ENCODE results near the gene OR2B3.
A peak's percentile ranks its signal among the peaks of the same experiment; 100 is the strongest.
"Not testable (repeated sequence)": the region's sequence is repeated elsewhere in the genome, so short reads cannot be mapped to it uniquely, and the experiment has no call there.

OR2B3 gene, protein sequence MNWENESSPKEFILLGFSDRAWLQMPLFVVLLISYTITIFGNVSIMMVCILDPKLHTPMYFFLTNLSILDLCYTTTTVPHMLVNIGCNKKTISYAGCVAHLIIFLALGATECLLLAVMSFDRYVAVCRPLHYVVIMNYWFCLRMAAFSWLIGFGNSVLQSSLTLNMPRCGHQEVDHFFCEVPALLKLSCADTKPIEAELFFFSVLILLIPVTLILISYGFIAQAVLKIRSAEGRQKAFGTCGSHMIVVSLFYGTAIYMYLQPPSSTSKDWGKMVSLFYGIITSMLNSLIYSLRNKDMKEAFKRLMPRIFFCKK

DNA sequence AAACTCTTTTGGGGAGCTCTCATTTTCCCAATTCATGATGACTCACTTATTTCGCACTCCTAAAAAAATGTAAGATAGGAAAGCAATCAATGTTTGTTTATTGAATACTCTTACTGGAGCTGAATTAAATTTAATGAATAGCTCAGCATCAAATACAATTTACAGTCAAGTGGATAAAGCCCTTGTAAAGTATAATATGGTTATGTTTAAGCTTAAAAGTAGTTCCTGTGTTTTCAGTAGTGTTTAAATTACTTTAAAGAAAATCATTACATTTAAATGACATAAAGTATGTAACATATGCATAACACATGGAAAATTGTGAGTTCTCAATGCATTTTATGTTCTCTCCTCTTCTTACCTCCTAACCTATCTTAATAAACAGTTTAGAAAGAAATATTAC is at the start of gene OR2B3:
Gene OR2B3, minus strand, starts transcription at position 101 of the 400 bp plus-strand sequence. Its CDS starts 65 bp downstream, at position 36.
- DNase-seq: no peak

DNA sequence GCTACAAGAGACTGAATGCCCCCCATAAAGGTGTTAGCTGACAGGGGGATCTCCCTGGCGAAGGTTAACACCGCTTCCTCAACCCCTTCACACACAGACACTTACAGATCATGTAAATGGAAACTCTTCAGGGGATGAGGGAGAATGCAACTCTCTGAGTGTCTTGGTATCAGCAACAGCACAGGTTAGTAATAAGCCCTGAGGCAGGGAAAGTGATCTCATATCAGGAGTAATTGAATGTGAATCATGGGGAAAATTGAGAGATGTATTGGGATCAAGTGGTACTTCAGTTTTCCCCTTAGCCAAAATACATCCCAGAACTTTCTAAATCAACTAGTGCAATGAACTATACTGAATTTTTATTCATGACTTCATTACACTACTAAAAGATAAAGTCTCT is 44.6 kb upstream of the OR2B3 start:
- no peak for DNase-seq

DNA sequence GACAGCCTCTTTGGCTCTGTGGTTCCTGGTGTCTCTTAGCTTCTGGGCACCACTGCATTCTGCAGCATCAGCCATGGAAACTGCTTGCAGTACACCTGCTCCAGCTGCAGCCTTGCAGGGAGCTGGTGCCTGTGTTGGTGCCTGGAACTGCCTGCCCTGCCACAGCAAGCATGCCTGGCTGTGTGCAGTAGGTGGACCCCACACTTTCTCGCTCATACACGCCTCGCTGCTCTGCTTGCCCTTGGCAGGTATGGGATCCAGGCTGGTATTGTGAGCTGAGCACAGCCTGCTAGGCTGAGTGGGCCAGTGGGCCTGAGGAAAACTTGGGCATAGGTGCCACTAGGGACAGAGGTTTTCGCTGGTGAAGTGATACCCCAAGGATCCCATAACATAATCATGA is 43.5 kb upstream of the OR2B3 start:
- no peak for DNase-seq

DNA sequence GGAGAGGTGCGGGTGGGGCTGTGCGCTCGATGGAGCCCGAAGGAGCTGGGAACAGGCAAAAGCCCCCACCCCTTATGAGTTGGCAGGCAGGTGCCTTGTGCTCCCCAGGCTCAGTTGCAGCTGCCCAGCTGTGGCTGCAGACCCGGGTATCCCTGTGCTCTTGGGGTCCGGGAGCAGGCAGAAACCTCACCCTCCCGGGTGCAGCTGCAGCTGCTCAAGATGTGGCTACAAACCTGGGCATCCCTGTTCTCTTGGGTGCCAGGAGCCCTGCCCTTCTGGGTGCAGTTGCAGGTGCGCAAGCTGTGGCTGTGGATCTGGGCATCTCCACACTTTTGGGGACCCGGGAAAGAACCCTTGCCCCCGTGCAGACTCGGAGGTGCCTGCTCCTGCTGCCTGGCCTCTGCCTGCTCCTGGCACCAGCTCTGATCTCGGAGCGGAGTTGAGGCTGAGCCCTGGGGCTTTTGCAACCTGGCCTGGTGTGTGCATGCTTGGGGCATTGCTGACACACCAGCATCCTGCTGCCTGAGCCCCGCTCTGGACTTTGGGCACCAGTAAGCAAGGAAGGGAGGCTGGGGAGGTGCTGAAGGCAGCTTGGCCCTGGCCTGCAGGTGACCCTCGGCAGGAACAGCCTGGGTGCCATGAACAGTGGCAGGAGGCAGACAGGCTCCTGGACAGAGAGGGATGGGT is 42.4 kb upstream of the OR2B3 start:
- no peak for DNase-seq

DNA sequence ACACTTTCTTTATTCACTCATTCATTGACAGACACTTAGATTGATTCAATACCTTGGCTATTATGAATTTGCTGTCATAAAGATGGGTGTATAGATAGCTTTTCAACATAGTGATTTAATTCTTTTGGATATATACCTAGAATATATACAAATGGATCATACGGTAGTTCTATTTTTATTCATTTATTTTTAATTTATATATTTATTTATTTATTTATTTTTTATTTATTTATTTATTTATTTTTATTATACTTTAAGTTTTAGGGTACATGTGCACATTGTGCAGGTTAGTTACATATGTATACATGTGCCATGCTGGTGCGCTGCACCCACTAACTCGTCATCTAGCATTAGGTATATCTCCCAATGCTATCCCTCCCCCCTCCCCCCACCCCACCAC is 27.9 kb upstream of the OR2B3 start:
- not testable (repeated sequence) for DNase-seq

DNA sequence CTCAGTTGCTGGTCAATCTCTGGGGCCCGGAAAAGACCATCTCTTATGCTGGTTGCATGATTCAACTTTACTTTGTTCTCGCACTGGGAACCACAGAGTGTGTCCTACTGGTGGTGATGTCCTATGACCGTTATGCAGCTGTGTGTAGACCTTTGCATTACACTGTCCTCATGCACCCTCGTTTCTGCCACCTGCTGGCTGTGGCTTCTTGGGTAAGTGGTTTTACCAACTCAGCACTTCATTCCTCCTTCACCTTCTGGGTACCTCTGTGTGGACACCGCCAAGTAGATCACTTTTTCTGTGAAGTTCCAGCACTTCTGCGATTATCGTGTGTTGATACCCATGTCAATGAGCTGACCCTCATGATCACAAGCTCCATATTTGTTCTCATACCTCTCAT is 25.0 kb upstream of the OR2B3 start:
- DNase-seq: no peak

DNA sequence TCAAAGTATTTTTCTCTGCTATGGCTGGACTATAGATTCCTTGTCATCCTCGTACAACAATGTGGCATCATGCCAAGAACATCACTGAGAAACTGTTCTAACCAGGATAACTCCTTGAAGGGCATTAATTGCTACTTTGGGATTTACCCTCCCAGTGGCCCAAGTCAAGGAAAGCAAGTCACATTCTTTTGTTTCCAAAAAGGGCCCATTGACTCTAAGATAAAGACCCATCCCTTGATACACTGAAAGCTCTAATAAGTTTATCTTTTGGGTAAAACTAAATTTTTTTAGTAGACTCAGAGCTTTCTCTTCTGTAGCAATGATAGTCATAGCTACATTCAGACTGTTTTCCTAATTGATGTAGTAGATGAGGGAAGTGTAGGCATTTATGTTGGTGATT is 20.6 kb upstream of the OR2B3 start, which contains the start of gene OR2J3:
Gene OR2J3, plus strand, starts transcription at position 301 of the 400 bp plus-strand sequence. CDS start 3,833 bp downstream, outside the sequence.
- no peak for DNase-seq

DNA sequence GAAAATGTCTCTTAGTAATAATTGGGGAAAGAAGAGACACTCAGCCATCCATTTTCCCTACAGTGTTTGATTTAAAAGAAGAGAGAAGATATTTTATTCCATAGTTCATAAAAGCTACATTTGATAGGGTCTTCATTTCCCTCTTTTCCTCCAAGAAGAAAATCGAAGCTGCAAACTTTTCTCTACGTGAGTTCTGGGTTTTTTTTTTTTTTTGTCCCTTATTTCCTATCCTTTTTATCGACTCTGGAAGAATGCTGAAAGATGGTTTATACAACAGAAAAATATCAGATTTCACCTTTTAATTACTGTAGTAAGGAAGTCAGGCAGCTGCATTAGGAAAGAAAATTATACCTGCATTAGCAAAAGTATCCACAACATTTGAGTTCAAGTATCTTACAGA is 12.1 kb upstream of the OR2B3 start, which contains the start of gene OR2J1:
Gene OR2J1, plus strand, starts transcription at position 301 of the 400 bp plus-strand sequence. CDS start 1,453 bp downstream, outside the sequence.
- no peak for DNase-seq

DNA sequence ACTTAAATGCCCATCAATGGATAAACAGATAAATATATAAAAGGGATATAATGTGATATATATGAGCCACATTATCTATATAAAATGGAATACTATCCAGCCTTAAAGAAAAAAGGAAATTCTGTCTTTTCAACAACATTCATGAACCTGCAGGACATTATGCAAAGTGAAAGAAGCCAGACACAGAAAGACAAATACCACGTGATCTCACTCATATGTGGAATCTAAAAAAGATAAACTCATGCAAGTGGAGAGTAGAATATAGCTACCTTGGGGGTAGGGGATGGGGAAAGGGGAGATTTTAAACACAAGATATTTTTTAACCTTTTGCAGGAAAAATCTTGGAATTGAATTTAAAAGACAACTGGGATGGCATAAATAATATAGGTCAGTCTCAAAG is 10.7 kb upstream of the OR2B3 start:
- DNase-seq: no peak

DNA sequence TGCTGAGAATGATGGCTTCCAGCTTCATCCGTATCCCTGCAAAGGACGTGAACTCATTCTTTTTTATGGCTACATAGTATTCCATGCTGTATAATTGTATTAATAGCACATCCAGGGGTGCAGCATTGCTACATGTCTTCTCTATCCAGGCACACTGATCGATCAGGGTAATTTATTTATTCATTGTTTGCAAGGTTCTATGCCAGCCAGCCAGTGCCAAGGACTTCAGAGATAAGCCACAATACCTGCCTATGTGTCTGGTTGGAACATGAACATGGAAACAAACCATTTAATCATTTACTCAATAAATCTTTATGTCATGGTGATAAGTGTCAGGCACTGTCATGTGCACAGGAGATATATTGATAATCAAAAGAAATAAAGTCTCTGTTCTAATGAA is 5.8 kb upstream of the OR2B3 start:
- DNase-seq: no peak

DNA sequence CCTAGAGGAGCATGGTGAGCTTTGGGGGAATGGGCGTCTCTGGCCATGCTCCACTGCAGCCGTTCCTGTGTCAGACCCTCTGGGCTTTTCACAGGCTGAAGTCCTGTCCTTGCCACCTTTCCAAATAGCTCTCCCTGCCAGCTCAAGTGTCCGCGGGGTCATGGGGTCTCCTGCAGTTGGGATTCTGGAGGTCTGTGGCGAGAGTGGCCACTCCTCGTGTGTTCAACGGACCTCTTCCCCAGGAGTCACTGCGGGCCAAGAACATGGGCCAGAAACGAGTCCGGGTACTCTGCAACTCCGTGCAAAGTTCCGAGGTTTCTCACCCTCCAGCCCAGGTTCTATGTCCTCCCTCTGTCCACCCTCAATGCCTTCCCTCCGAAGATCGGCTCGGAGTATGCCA is 4.7 kb downstream of the OR2B3 start:
- no peak for DNase-seq

DNA sequence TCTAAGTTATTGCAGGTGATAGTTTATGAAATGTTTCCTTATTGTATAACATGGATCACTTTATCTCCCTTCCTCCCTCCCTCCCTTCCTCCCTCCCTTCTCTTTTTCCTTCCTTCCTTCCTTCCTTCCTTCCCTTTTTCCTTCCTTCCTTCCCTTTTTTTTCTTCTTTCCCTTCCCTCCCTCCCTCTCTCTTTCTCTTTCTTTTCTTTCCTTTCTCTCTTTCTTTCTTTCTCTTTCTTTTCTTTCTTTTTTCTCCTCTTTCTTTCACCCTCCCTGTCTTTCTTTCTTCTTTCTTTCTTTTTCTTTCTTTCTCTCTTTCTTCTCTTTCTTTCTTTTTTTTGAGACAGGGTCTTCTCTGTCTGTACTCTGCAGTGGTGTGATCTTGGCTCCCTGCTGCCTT is 5.8 kb downstream of the OR2B3 start:
- no peak for DNase-seq

DNA sequence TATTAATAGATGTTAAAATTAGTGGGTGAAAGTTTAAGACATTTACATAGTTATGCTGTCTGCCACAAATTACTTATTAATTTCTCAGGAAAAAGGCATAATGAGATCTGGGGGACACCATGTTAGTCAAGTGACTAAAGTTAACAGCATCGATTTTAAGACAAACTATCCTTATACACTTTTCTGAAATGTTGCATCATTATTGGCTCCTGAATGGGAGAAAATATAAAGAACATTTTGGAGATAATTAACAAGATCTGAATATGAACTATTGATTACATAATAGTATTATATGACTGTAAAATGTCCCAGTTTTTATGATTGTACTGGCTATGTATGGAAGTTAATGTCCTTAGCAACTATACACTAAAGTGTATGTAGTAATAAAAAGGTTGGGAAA is 7.9 kb downstream of the OR2B3 start:
- no peak for DNase-seq

DNA sequence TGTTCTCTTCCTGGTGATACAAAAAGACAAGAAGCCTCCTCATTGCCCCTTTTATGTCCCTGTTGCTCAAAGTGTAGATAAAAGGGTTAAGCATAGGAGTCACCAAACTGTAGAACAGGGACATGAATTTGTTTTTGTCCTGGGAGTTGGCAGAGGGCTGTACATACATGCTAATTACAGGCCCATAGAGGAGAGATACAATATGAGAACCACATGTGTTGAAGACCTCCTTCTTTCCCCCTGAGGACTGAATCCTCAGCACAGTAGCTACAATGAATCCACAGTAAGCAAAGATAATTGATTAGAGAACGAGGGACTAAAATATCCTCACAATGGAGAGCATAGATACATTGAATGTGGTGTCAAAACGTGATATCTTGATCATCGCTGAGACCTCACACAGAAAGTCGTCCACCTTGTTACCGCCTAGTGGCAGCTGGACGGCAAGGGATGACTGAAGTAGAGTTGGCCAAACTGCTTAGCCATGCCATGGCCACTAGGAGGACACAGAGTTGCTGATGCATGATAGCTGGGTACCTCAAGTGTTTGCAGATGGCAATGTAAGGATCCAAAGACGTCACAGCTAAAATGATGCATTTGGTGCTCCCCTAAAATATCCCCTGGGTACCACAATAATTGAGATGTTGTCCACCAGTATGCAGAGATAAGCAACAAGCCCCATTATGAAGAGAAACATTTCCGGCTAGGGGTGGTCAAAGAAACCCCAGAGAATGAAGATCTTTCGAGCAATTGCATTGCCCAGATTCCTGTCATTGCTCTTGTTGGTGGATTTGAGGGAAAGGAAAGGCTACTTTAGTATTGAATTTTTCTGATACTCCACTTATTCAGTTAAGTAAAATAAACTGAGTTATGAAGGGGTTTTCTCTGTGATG is 15.0 kb downstream of the OR2B3 start:
- DNase-seq: peak; percentile 10

DNA sequence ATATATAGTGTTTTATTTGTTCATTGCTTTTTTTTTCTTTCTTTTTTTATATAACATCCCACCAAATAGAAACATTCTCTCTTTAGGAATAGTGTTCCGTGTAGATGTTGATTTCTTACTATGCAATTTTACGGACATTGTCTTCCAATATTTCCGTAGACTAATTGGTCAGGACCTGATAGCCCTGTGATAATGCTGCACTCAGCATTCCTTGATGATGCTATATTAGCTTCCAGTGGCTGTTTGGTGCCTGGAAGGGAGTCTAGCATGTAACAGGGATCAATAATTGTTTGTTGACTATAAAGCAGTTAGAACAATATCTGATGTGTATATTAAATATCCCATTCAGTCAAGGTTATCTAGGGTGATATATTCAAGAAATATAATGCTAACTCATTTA is 35.4 kb downstream of the OR2B3 start:
- DNase-seq: no peak

DNA sequence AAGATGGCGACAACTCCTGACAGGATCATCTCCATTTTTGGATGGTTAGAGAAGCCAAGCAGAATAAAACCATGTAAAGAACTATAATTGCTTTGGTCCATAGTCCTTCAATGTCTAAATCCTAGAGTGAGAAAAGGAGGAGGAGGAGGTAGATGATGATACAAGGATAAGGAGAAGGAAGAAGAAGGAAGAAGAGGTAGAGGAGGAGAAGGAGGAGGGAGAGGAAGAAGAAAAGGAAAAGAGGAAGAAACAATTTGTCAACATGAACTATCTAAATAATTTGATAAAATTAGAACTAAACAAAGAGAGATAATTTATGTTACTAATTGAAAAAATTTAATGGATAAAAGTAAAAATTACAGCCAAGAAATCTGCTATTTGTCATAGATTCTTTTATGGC is 42.0 kb downstream of the OR2B3 start, which contains the start of gene OR2W1:
Gene OR2W1, minus strand, starts transcription at position 101 of the 400 bp plus-strand sequence. Its CDS starts 0 bp downstream, at position 101.
- DNase-seq: no peak

Measured in inflammatory macrophage treated with lipopolysaccharide for 4 hours (primary cell).